Measurements from ENCODE around the gene HSPD1. TPM values are rescaled to one million over a fixed set of nuclear protein-coding genes. Genes with fewer than 3 reads are reported as not detected.

The HSPD1 gene
- total RNA-seq, 1 experiment from 2014 or later: 410 TPM

GRCh38 chr2:197450465-197450864 lies 49.2 kb downstream of the HSPD1 start:
- no TSS peak for BruUV-seq (replicated peaks)
- ChIA-PET POLR2A (ENCODE audit: unreplicated experiment) (no interaction called here), CTCF (no interaction called here)
- Histone ChIP-seq H3K4me3 (ENCODE audit: low read length) (no peak overlapping the region), H2AFZ (ENCODE audit: low read length) (no peak overlapping the region), H3K9ac (ENCODE audit: low read length) (no peak overlapping the region), H3K79me2 (ENCODE audit: low read length) (peaks cover 21% of the 10 kb centered on the region), H3K9me2 (replicated peaks; ENCODE audit: low read length) (no peaks in the 10 kb centered on the region), H3K27ac (ENCODE audit: low read length) (no peak overlapping the region), H3K4me1 (ENCODE audit: insufficient read depth, low read length) (peaks cover 11% of the 10 kb centered on the region), H3K27me3 (ENCODE audit: low read length) (no peaks in the 10 kb centered on the region), H3F3A (ENCODE audit: low read length, unreplicated experiment) (no peaks in the 10 kb centered on the region), H3K4me2 (ENCODE audit: low read length) (no peak overlapping the region), H3K9me3 (ENCODE audit: low read length) (no peaks in the 10 kb centered on the region), H4K20me1 (ENCODE audit: low read length) (peaks cover 16% of the 10 kb centered on the region), H3K36me3 (ENCODE audit: low read depth, low read length) (no peaks in the 10 kb centered on the region)
- intact Hi-C loops (cut with micrococcal nuclease): no loop called here
- DNase-seq (no peak), ATAC-seq (no peak)
- no peak for TF ChIP-seq EZH2phosphoT487 (IDR thresholded peaks at IDR 0.05; ENCODE audit: borderline replicate concordance, low read length)
- TF ChIP-seq, protein P1, sequence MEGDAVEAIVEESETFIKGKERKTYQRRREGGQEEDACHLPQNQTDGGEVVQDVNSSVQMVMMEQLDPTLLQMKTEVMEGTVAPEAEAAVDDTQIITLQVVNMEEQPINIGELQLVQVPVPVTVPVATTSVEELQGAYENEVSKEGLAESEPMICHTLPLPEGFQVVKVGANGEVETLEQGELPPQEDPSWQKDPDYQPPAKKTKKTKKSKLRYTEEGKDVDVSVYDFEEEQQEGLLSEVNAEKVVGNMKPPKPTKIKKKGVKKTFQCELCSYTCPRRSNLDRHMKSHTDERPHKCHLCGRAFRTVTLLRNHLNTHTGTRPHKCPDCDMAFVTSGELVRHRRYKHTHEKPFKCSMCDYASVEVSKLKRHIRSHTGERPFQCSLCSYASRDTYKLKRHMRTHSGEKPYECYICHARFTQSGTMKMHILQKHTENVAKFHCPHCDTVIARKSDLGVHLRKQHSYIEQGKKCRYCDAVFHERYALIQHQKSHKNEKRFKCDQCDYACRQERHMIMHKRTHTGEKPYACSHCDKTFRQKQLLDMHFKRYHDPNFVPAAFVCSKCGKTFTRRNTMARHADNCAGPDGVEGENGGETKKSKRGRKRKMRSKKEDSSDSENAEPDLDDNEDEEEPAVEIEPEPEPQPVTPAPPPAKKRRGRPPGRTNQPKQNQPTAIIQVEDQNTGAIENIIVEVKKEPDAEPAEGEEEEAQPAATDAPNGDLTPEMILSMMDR (conservative IDR thresholded peaks at IDR 0.05; ENCODE audit: low read depth, low read length): no peak
- TF ChIP-seq EZH2 (IDR thresholded peaks at IDR 0.05; ENCODE audit: low read length, unreplicated experiment): no peak

- no peaks in the 10 kb centered on the region for H3F3A ChIP-seq (ENCODE audit: low read length, unreplicated experiment)
- ChIA-PET POLR2A (ENCODE audit: unreplicated experiment) (no interaction called here), CTCF (no interaction called here)
- ATAC-seq: no peak
- no peak overlapping the region for H3K4me2 ChIP-seq (ENCODE audit: low read length)
- no TSS peak for BruUV-seq (replicated peaks)
- no peak overlapping the region for H3K4me3 ChIP-seq (ENCODE audit: low read length)
- no peaks in the 10 kb centered on the region for H3K4me1 ChIP-seq (ENCODE audit: insufficient read depth, low read length)
- no peaks in the 10 kb centered on the region for H3K27me3 ChIP-seq (ENCODE audit: low read length)
- H3K27ac ChIP-seq (ENCODE audit: low read length): no peak overlapping the region
- H3K9ac ChIP-seq (ENCODE audit: low read length): no peak overlapping the region
- no peak for TF ChIP-seq EZH2 (IDR thresholded peaks at IDR 0.05; ENCODE audit: low read length, unreplicated experiment)
- TF ChIP-seq EZH2phosphoT487 (IDR thresholded peaks at IDR 0.05; ENCODE audit: borderline replicate concordance, low read length): no peak
- DNase-seq: no peak
- intact Hi-C loops (cut with micrococcal nuclease): no loop called here
- H2AFZ ChIP-seq (ENCODE audit: low read length): no peak overlapping the region
- no peaks in the 10 kb centered on the region for H3K9me3 ChIP-seq (ENCODE audit: low read length)
- H4K20me1 ChIP-seq (ENCODE audit: low read length): no peaks in the 10 kb centered on the region
- H3K9me2 ChIP-seq (replicated peaks; ENCODE audit: low read length): no peaks in the 10 kb centered on the region
- no peaks in the 10 kb centered on the region for H3K79me2 ChIP-seq (ENCODE audit: low read length)
- H3K36me3 ChIP-seq (ENCODE audit: low read depth, low read length): no peaks in the 10 kb centered on the region
These were observed 52.8 kb downstream of the HSPD1 start for GRCh38 chr2:197446844-197447243.

DNA sequence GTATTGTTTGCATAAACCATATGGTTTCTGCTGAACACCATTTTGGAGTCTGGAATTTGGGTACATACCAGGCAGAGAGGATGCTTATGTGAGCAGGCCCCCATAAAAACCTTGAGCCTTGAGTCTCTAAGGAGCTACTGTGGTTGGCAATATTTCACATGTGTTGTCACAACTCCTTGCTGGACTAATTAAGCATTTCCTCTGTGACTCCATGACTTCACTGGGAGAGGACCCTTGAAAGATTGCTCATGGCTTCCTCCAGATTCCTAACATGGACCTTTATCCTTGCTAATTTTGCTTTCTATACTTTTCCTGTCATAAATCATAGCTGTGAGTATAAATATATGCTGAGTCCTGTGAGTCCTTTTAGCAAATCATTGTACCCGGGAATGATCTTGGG lies 53.9 kb downstream of the HSPD1 start:
- intact Hi-C loops (cut with micrococcal nuclease): no loop called here
- no peak for ATAC-seq
- no peaks in the 10 kb centered on the region for H3K9me3 ChIP-seq (ENCODE audit: low read length)
- H3K9me2 ChIP-seq (replicated peaks; ENCODE audit: low read length): no peaks in the 10 kb centered on the region
- no peaks in the 10 kb centered on the region for H3K4me1 ChIP-seq (ENCODE audit: insufficient read depth, low read length)
- no peak overlapping the region for H3K27ac ChIP-seq (ENCODE audit: low read length)
- no peak for TF ChIP-seq EZH2 (IDR thresholded peaks at IDR 0.05; ENCODE audit: low read length, unreplicated experiment)
- TF ChIP-seq EZH2phosphoT487 (IDR thresholded peaks at IDR 0.05; ENCODE audit: borderline replicate concordance, low read length): no peak
- TF ChIP-seq, protein P1 (conservative IDR thresholded peaks at IDR 0.05; ENCODE audit: low read depth, low read length): no peak
- no peak overlapping the region for H2AFZ ChIP-seq (ENCODE audit: low read length)
- ChIA-PET POLR2A (ENCODE audit: unreplicated experiment) (no interaction called here), CTCF (no interaction called here)
- H3F3A ChIP-seq (ENCODE audit: low read length, unreplicated experiment): no peaks in the 10 kb centered on the region
- no peaks in the 10 kb centered on the region for H3K36me3 ChIP-seq (ENCODE audit: low read depth, low read length)
- no peak overlapping the region for H3K4me3 ChIP-seq (ENCODE audit: low read length)
- BruUV-seq (replicated peaks): no TSS peak
- no peaks in the 10 kb centered on the region for H4K20me1 ChIP-seq (ENCODE audit: low read length)
- no peaks in the 10 kb centered on the region for H3K27me3 ChIP-seq (ENCODE audit: low read length)
- H3K9ac ChIP-seq (ENCODE audit: low read length): no peak overlapping the region
- no peak overlapping the region for H3K4me2 ChIP-seq (ENCODE audit: low read length)
- no peak for DNase-seq
- no peaks in the 10 kb centered on the region for H3K79me2 ChIP-seq (ENCODE audit: low read length)

Measured in PC-3 (cell line).